A673 (cell line): Measurements from ENCODE around the gene INTS6L.

Source experiments
- CTCF ChIP-seq: fragments of 300-800, 200-600 bp; sonication (generic); conservative IDR thresholded peaks from 2 replicates; pipeline ENCODE4 v1.5.1; 2017; ENCODE audit warnings: low read depth, mild to moderate bottlenecking, antibody characterized with exemption, low read length, moderate library complexity, mixed read lengths
- EZH2 ChIP-seq: fragments of 200-600 bp; sonication (generic); IDR thresholded peaks from 2 replicates; pipeline ENCODE4 v1.6.1; 2017; ENCODE audit warnings: borderline replicate concordance, low read depth, mild to moderate bottlenecking, mixed read lengths, antibody characterized with exemption, low read length; ENCODE audit not compliant: poor library complexity, severe bottlenecking

- TF ChIP-seq CTCF (peak; percentile 65), EZH2 (no peak)
Measured at GRCh38 chrX:135477576-135477975, 42.9 kb upstream of the INTS6L start.
